GM12878 (cell line): Measurements from ENCODE around the gene IMP3.

ENCODE experiments used
- ASH2L ChIP-seq: fragments of 300-600, 200-600 bp; sonication (generic); IDR thresholded peaks from 2 replicates; pipeline ENCODE4 v1.6.1; 2017; ENCODE audit warnings: low read depth, mild to moderate bottlenecking, borderline replicate concordance
- BCL11A ChIP-seq: IDR thresholded peaks from 2 replicates; pipeline ENCODE4 v1.6.1; 2011; ENCODE audit warnings: low read depth, low read length
- CEBPB ChIP-seq, 2 experiments: fragments of 150-350 bp in 1 of 2; IDR thresholded peaks; 2 replicates each; pipeline ENCODE4 v1.6.1; 2012 to 2014; ENCODE audit warnings: low read depth in 2 of 2, low read length in 2 of 2, borderline replicate concordance in 1 of 2, inconsistent platforms in 1 of 2
- GABPA ChIP-seq: IDR thresholded peaks from 2 replicates; pipeline ENCODE4 v1.6.1; 2014; ENCODE audit warnings: antibody characterized with exemption, low read depth, mild to moderate bottlenecking, inconsistent platforms
- MYC ChIP-seq: IDR thresholded peaks from 2 replicates; pipeline ENCODE4 v1.6.1; 2011; ENCODE audit warnings: mild to moderate bottlenecking, low read length, moderate library complexity, inconsistent platforms; ENCODE audit not compliant: insufficient read depth, insufficient replicate concordance, insufficient read length, severe bottlenecking
- NFYB ChIP-seq: IDR thresholded peaks from 2 replicates; pipeline ENCODE4 v1.6.1; 2011; ENCODE audit warnings: low read depth, mild to moderate bottlenecking, low read length, improper control_type of control experiment, moderate library complexity; ENCODE audit not compliant: insufficient read depth
- POLR2A ChIP-seq: IDR thresholded peaks from 2 replicates; pipeline ENCODE4 v1.6.1; 2011; ENCODE audit warnings: low read depth, mild to moderate bottlenecking, low read length
- RB1 ChIP-seq: fragments of 450-650 bp; formaldehyde crosslinking; IDR thresholded peaks from 2 replicates; pipeline ENCODE4 v1.6.1; 2017; ENCODE audit warnings: mild to moderate bottlenecking, borderline replicate concordance
- SMAD1 ChIP-seq: fragments of 450-650 bp; IDR thresholded peaks from 2 replicates; pipeline ENCODE4 v1.6.1; 2018; ENCODE audit warnings: mild to moderate bottlenecking, low read depth; ENCODE audit not compliant: partially characterized antibody
- ZNF24 ChIP-seq: fragments of 450-650 bp; IDR thresholded peaks from 2 replicates; pipeline ENCODE4 v1.6.1; 2017; ENCODE audit warnings: antibody characterized with exemption, mild to moderate bottlenecking
- TF ChIP-seq, protein P1 (sequence below): IDR thresholded peaks from 2 replicates; pipeline ENCODE4 v1.6.1; 2011; ENCODE audit warnings: mild to moderate bottlenecking, low read depth, low read length, moderate library complexity; ENCODE audit not compliant: insufficient replicate concordance
- TF ChIP-seq, protein P2 (sequence below), 3 experiments: IDR thresholded peaks in 2 of 3; conservative IDR thresholded peaks in 1 of 3; 2 replicates each; pipeline ENCODE4 v1.5.1; 2011; ENCODE audit warnings: low read depth in 3 of 3, low read length in 3 of 3, mild to moderate bottlenecking in 3 of 3, control low read depth in 2 of 3, moderate library complexity in 2 of 3, inconsistent platforms in 1 of 3, mixed read lengths in 1 of 3; ENCODE audit not compliant: control insufficient read depth in 2 of 3, insufficient read depth in 1 of 3; ENCODE audit errors: extremely low read depth in 1 of 3

DNA sequence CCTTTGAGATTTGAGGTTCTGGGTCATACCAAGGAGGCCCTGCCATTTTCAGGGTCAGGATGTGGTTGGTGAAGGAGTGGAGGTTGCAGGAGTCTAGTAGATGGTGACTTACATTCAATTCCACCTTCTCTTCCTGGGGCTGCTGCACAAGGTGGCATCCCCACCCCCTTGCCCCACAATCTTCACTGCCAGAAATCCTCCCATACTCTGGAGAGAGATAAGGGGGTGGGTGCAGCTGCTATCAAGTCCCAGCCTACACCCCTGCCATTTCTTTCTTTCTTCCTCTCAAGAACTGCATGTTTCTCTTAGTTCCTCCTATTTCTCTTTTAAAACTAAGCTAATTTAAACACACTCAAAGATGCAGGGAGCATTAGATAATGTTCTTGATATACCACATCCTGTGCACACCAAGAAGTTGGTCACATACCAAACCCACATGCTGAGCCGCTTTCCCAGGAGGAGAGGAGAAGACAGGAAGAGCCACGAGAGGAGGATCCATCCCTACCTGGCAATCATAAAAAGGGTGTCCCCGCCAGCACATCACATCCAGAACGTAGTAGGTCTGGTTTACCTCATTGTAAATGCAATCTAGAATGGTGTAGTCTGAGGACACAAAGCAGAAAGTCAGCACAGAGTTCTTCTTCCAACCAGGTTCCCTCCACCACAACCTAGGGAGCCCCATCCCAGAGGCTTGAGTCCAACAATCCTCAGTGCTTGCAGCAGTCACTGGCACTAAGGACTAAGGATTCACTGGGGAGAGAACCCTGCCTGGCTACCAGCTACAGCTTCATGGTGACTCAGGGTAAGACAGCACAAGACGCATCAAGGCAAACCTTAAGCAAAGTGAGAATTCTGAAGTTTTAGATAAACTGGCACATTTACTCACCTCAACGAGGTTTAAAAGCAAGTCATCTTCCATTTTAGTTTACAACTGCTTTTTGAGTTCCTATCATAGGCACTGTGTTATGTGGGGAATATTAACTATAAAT lies 33.0 kb downstream of the IMP3 start:
- TF ChIP-seq, protein P1, sequence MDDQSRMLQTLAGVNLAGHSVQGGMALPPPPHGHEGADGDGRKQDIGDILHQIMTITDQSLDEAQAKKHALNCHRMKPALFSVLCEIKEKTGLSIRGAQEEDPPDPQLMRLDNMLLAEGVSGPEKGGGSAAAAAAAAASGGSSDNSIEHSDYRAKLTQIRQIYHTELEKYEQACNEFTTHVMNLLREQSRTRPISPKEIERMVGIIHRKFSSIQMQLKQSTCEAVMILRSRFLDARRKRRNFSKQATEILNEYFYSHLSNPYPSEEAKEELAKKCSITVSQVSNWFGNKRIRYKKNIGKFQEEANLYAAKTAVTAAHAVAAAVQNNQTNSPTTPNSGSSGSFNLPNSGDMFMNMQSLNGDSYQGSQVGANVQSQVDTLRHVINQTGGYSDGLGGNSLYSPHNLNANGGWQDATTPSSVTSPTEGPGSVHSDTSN: no peak
- TF ChIP-seq NFYB (no peak), ZNF24 (no peak), RB1 (no peak), POLR2A (no peak), CEBPB (IDR thresholded peaks at IDR 0.05; ENCODE audit: borderline replicate concordance in 1 of 2, low read depth in 2 of 2, low read length in 2 of 2) (no peak), MYC (no peak), GABPA (no peak), SMAD1 (no peak), BCL11A (no peak), ASH2L (no peak)
- TF ChIP-seq, protein P2, sequence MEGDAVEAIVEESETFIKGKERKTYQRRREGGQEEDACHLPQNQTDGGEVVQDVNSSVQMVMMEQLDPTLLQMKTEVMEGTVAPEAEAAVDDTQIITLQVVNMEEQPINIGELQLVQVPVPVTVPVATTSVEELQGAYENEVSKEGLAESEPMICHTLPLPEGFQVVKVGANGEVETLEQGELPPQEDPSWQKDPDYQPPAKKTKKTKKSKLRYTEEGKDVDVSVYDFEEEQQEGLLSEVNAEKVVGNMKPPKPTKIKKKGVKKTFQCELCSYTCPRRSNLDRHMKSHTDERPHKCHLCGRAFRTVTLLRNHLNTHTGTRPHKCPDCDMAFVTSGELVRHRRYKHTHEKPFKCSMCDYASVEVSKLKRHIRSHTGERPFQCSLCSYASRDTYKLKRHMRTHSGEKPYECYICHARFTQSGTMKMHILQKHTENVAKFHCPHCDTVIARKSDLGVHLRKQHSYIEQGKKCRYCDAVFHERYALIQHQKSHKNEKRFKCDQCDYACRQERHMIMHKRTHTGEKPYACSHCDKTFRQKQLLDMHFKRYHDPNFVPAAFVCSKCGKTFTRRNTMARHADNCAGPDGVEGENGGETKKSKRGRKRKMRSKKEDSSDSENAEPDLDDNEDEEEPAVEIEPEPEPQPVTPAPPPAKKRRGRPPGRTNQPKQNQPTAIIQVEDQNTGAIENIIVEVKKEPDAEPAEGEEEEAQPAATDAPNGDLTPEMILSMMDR (IDR thresholded peaks at IDR 0.05 in 2 of 3, conservative IDR thresholded peaks at IDR 0.05 in 1 of 3; ENCODE audit: control insufficient read depth in 2 of 3, extremely low read depth in 1 of 3, insufficient read depth in 1 of 3, low read depth in 3 of 3, low read length in 3 of 3): no peak
